ENCODE results near the gene NEK11. TPM values are rescaled to one million over a fixed set of nuclear protein-coding genes. Genes with fewer than 3 reads are reported as not detected.
"Not testable (repeated sequence)": the region's sequence is repeated elsewhere in the genome, so short reads cannot be mapped to it uniquely, and the experiment has no call there.

NEK11 gene
- polyA plus RNA-seq, 1 donor from 2014 or later = 6.1 TPM

DNA sequence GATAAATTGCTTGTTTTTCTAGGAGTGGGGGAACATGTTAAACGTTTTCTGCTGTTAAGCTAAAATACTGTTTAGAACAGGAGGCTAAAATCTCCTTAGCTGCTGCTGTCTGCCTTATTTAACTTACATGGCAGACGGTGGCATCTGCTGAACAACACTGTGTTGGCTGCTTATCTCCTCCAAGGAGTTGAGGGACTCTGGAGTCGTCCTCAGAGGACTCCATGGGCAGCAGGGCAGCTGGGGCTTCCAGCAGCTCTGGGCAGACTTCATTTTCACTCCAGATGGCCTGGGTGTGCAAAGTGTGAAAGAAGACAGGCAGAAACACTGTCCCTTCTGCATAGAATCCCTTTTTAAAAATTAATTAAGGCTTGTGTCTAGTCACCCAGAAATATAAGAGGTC lies 302.0 kb downstream of the NEK11 start:
- H3F3A ChIP-seq (ENCODE audit: insufficient read depth, low read length, poor library complexity, severe bottlenecking) = no peaks in the 10 kb centered on the region
- H3K36me3 ChIP-seq (ENCODE audit: insufficient read depth, low read length) = no peaks in the 10 kb centered on the region
- no peak overlapping the region for H3K9ac ChIP-seq (ENCODE audit: low read length)
- no peaks in the 10 kb centered on the region for H3K27me3 ChIP-seq (ENCODE audit: insufficient read depth, low read depth, low read length)
- no peak overlapping the region for H3K4me2 ChIP-seq (ENCODE audit: low read length)
- no peak overlapping the region for H3K27ac ChIP-seq (ENCODE audit: low read length)
- H3K79me2 ChIP-seq (replicated peaks; ENCODE audit: insufficient read depth, low read length) = no peaks in the 10 kb centered on the region
- no peak overlapping the region for H3K4me3 ChIP-seq (ENCODE audit: low read length)
- H3K9me3 ChIP-seq (ENCODE audit: low read length) = no peaks in the 10 kb centered on the region
- H2AFZ ChIP-seq (ENCODE audit: low read depth, low read length) = no peak overlapping the region
- TF ChIP-seq EP300 (conservative IDR thresholded peaks at IDR 0.05; ENCODE audit: poor library complexity, severe bottlenecking) (no peak), POLR2AphosphoS5 (IDR thresholded peaks at IDR 0.05) (no peak), SMC3 (conservative IDR thresholded peaks at IDR 0.05; ENCODE audit: poor library complexity) (no peak), EZH2 (IDR thresholded peaks at IDR 0.05; ENCODE audit: borderline replicate concordance, insufficient read depth, low read length, poor library complexity, severe bottlenecking) (no peak)
- H3K9me2 ChIP-seq (ENCODE audit: insufficient read depth, low read length) = no peaks in the 10 kb centered on the region
- H4K20me1 ChIP-seq (ENCODE audit: insufficient read depth) = no peaks in the 10 kb centered on the region

DNA sequence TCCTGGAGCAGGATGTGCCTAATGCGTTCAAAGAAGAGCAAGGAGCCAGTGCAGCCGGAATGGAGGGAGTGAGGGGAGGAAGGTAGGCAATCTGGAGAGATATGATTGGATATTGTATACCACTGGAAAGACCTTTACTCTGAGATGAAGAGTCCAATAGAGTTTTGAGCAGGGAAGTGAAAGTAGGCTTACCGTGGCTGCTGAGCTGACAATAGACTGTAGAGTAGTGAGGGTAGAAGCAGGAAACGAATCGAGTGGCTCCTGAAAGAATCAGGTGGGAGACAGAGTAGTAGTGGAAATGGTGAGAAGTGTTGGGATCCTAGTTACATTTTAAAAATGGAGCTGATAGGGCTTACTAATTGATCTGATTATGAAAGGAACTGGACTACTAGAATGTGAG lies 303.1 kb downstream of the NEK11 start:
- no peak overlapping the region for H3K4me2 ChIP-seq (ENCODE audit: low read length)
- no peak overlapping the region for H3K27ac ChIP-seq (ENCODE audit: low read length)
- H3F3A ChIP-seq (ENCODE audit: insufficient read depth, low read length, poor library complexity, severe bottlenecking) = no peaks in the 10 kb centered on the region
- H3K36me3 ChIP-seq (ENCODE audit: insufficient read depth, low read length) = no peaks in the 10 kb centered on the region
- no peaks in the 10 kb centered on the region for H3K79me2 ChIP-seq (replicated peaks; ENCODE audit: insufficient read depth, low read length)
- no peaks in the 10 kb centered on the region for H3K27me3 ChIP-seq (ENCODE audit: insufficient read depth, low read depth, low read length)
- no peaks in the 10 kb centered on the region for H3K9me2 ChIP-seq (ENCODE audit: insufficient read depth, low read length)
- H3K9me3 ChIP-seq (ENCODE audit: low read length) = no peaks in the 10 kb centered on the region
- H2AFZ ChIP-seq (ENCODE audit: low read depth, low read length) = no peak overlapping the region
- H3K4me3 ChIP-seq (ENCODE audit: low read length) = no peak overlapping the region
- TF ChIP-seq EP300 (conservative IDR thresholded peaks at IDR 0.05; ENCODE audit: poor library complexity, severe bottlenecking) (no peak), MXI1 (conservative IDR thresholded peaks at IDR 0.05; ENCODE audit: poor library complexity, severe bottlenecking) (no peak), CTCF (IDR thresholded peaks at IDR 0.05; ENCODE audit: poor library complexity, severe bottlenecking) (no peak), TAF1 (IDR thresholded peaks at IDR 0.05; ENCODE audit: low read depth) (no peak), SMC3 (conservative IDR thresholded peaks at IDR 0.05; ENCODE audit: poor library complexity) (no peak), RAD21 (conservative IDR thresholded peaks at IDR 0.05) (no peak)
- TF ChIP-seq, protein P1, sequence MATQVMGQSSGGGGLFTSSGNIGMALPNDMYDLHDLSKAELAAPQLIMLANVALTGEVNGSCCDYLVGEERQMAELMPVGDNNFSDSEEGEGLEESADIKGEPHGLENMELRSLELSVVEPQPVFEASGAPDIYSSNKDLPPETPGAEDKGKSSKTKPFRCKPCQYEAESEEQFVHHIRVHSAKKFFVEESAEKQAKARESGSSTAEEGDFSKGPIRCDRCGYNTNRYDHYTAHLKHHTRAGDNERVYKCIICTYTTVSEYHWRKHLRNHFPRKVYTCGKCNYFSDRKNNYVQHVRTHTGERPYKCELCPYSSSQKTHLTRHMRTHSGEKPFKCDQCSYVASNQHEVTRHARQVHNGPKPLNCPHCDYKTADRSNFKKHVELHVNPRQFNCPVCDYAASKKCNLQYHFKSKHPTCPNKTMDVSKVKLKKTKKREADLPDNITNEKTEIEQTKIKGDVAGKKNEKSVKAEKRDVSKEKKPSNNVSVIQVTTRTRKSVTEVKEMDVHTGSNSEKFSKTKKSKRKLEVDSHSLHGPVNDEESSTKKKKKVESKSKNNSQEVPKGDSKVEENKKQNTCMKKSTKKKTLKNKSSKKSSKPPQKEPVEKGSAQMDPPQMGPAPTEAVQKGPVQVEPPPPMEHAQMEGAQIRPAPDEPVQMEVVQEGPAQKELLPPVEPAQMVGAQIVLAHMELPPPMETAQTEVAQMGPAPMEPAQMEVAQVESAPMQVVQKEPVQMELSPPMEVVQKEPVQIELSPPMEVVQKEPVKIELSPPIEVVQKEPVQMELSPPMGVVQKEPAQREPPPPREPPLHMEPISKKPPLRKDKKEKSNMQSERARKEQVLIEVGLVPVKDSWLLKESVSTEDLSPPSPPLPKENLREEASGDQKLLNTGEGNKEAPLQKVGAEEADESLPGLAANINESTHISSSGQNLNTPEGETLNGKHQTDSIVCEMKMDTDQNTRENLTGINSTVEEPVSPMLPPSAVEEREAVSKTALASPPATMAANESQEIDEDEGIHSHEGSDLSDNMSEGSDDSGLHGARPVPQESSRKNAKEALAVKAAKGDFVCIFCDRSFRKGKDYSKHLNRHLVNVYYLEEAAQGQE (IDR thresholded peaks at IDR 0.05; ENCODE audit: borderline replicate concordance) = no peak
- no peak overlapping the region for H3K9ac ChIP-seq (ENCODE audit: low read length)
- no peaks in the 10 kb centered on the region for H4K20me1 ChIP-seq (ENCODE audit: insufficient read depth)

DNA sequence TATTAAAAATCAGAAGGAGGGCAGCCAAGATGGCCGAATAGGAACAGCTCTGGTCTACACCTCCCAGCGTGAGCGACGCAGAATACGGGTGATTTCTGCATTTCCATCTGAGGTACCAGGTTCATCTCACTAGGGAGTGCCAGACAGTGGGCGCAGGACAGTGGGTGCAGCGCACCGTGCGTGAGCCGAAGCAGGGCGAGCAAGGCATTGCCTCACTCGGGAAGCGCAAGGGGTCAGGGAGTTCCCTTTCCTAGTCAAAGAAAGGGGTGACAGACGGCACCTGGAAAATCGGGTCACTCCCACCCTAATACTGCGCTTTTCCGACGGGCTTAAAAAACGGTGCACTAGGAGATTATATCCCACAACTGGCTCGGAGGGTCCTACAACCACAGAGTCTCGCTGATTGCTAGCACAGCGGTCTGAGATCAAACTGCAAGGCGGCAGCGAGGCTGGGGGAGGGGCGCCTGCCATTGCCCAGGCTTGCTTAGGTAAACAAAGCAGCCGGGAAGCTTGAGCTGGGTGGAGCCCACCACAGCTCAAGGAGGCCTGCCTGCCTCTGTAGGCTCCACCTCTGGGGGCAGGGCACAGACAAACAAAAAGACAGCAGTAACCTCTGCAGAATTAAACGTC lies 304.9 kb downstream of the NEK11 start:
- not testable (repeated sequence) for H3K4me2 ChIP-seq (ENCODE audit: low read length); H3K9ac ChIP-seq (ENCODE audit: low read length); H4K20me1 ChIP-seq (ENCODE audit: insufficient read depth); H3K4me3 ChIP-seq (ENCODE audit: low read length); H3F3A ChIP-seq (ENCODE audit: insufficient read depth, low read length, poor library complexity, severe bottlenecking); H3K9me3 ChIP-seq (ENCODE audit: low read length); H3K27me3 ChIP-seq (ENCODE audit: insufficient read depth, low read depth, low read length); H3K9me2 ChIP-seq (ENCODE audit: insufficient read depth, low read length); H2AFZ ChIP-seq (ENCODE audit: low read depth, low read length); H3K36me3 ChIP-seq (ENCODE audit: insufficient read depth, low read length); H3K27ac ChIP-seq (ENCODE audit: low read length); H3K79me2 ChIP-seq (replicated peaks; ENCODE audit: insufficient read depth, low read length)
